ENCODE data around the gene THRSP. TPM values are rescaled to one million over a fixed set of nuclear protein-coding genes. Genes with fewer than 3 reads are reported as not detected.

Gene THRSP
- total and polyA plus RNA-seq, 2 donors (not counting 1 experiment from before 2014, with no cell fraction given), result not detected

- peaks cover 2% of the 10 kb centered on the region for H3K4me1 Mint-ChIP-seq
- H3K27me3 ChIP-seq (replicated peaks in 1 of 4; ENCODE audit: control extremely low read depth in 1 of 4, control insufficient read depth in 3 of 4, insufficient read depth in 4 of 4, low read length in 3 of 4), result no peaks in the 10 kb centered on the region
- ChIA-PET CTCF (interaction anchor here (1.8 kb wide), 1 partner anchor 12 kb away, joined by 7 read pairs; no protein-coding TSS in a partner anchor), POLR2A (no interaction called here)
- H3K27ac Mint-ChIP-seq, result no peak overlapping the region
- H3K9ac ChIP-seq (ENCODE audit: low read length), result no peak overlapping the region
- DNase-seq (no peak), ATAC-seq (ENCODE audit: low read depth) (no peak)
- 87% methylated on average over 7 of the region's 10 CpGs for WGBS (ENCODE audit: insufficient coverage)
- no peaks in the 10 kb centered on the region for H3K27me3 Mint-ChIP-seq
- H3K4me3 ChIP-seq (ENCODE audit: control extremely low read depth in 1 of 5, extremely low read depth in 1 of 5, insufficient read depth in 1 of 5, low read depth in 2 of 5, low read length in 4 of 5), result no peak overlapping the region
- H3K4me3 Mint-ChIP-seq, result no peak overlapping the region
- H3K9me3 ChIP-seq (ENCODE audit: control extremely low read depth in 1 of 3, control insufficient read depth in 2 of 3, insufficient read depth in 1 of 3, low read length in 2 of 3), result no peaks in the 10 kb centered on the region
- intact Hi-C loops (cut with micrococcal nuclease), result no loop called here
- H3K27ac ChIP-seq (ENCODE audit: low read length in 2 of 2), result no peak overlapping the region
- H3K4me2 ChIP-seq (replicated peaks; ENCODE audit: low read depth, low read length, poor library complexity, severe bottlenecking), result no peak overlapping the region
- H3K36me3 ChIP-seq (replicated peaks in 1 of 2; ENCODE audit: control extremely low read depth in 1 of 2, control insufficient read depth in 1 of 2, extremely low read depth in 1 of 2, insufficient read depth in 2 of 2, low read length in 1 of 2), result no peaks in the 10 kb centered on the region
- no peaks in the 10 kb centered on the region for H3K4me1 ChIP-seq (ENCODE audit: control insufficient read depth in 2 of 2, insufficient read depth in 2 of 2, low read length in 2 of 2)
- H2AFZ ChIP-seq (ENCODE audit: insufficient read depth, low read depth, low read length, poor library complexity, severe bottlenecking), result no peak overlapping the region
- TF ChIP-seq CTCF (IDR thresholded peaks at IDR 0.05) (no peak), EZH2 (IDR thresholded peaks at IDR 0.05; ENCODE audit: borderline replicate concordance, insufficient read depth, low read depth, low read length, poor library complexity, severe bottlenecking) (no peak)
- no peaks in the 10 kb centered on the region for H4K20me1 ChIP-seq (ENCODE audit: control insufficient read depth, insufficient read depth, low read length, poor library complexity, severe bottlenecking)
- H3K9me3 Mint-ChIP-seq (ENCODE audit: insufficient read depth), result no peaks in the 10 kb centered on the region
- H3K79me2 ChIP-seq (ENCODE audit: control insufficient read depth, insufficient read depth, low read length), result no peaks in the 10 kb centered on the region
Measured at GRCh38 chr11:78034623-78035022, 29.0 kb upstream of the THRSP start.

- Histone ChIP-seq H3K9me3 (ENCODE audit: control extremely low read depth in 1 of 3, control insufficient read depth in 2 of 3, insufficient read depth in 1 of 3, low read length in 2 of 3) (no peaks in the 10 kb centered on the region), H3K36me3 (replicated peaks in 1 of 2; ENCODE audit: control extremely low read depth in 1 of 2, control insufficient read depth in 1 of 2, extremely low read depth in 1 of 2, insufficient read depth in 2 of 2, low read length in 1 of 2) (no peaks in the 10 kb centered on the region), H3K4me1 (ENCODE audit: control insufficient read depth in 2 of 2, insufficient read depth in 2 of 2, low read length in 2 of 2) (peaks cover 5 to 6% of the 10 kb centered on the region in 2 donors), H3K79me2 (ENCODE audit: control insufficient read depth, insufficient read depth, low read length) (no peaks in the 10 kb centered on the region), H3K27me3 (replicated peaks in 1 of 4; ENCODE audit: control extremely low read depth in 1 of 4, control insufficient read depth in 3 of 4, insufficient read depth in 4 of 4, low read length in 3 of 4) (no peaks in the 10 kb centered on the region), H3K9ac (ENCODE audit: low read length) (no peak overlapping the region), H3K4me3 (ENCODE audit: control extremely low read depth in 1 of 5, extremely low read depth in 1 of 5, insufficient read depth in 1 of 5, low read depth in 2 of 5, low read length in 4 of 5) (no peak overlapping the region), H4K20me1 (ENCODE audit: control insufficient read depth, insufficient read depth, low read length, poor library complexity, severe bottlenecking) (no peaks in the 10 kb centered on the region), H3K27ac (ENCODE audit: low read length in 2 of 2) (no peak overlapping the region), H3K4me2 (replicated peaks; ENCODE audit: low read depth, low read length, poor library complexity, severe bottlenecking) (no peak overlapping the region), H2AFZ (ENCODE audit: insufficient read depth, low read depth, low read length, poor library complexity, severe bottlenecking) (no peak overlapping the region)
- ChIA-PET POLR2A (no interaction called here), CTCF (interaction anchor here (1.3 to 1.8 kb wide), 2 partner anchors 10 kb away, joined by 4 to 7 read pairs; no protein-coding TSS in a partner anchor)
- DNase-seq (no peak), ATAC-seq (ENCODE audit: low read depth) (no peak)
- no peak for TF ChIP-seq CTCF (IDR thresholded peaks at IDR 0.05)
- no peak for TF ChIP-seq EZH2 (IDR thresholded peaks at IDR 0.05; ENCODE audit: borderline replicate concordance, insufficient read depth, low read depth, low read length, poor library complexity, severe bottlenecking)
- H3K27ac Mint-ChIP-seq, result no peak overlapping the region
- no peaks in the 10 kb centered on the region for H3K27me3 Mint-ChIP-seq
- intact Hi-C loops (cut with micrococcal nuclease), result no loop called here
- WGBS (ENCODE audit: insufficient coverage), result 83% methylated on average over 1 of the region's 3 CpGs
- no peak overlapping the region for H3K4me3 Mint-ChIP-seq
- H3K4me1 Mint-ChIP-seq, result peaks cover 10% of the 10 kb centered on the region
- no peaks in the 10 kb centered on the region for H3K9me3 Mint-ChIP-seq (ENCODE audit: insufficient read depth)
Measured at GRCh38 chr11:78036313-78036712, 27.3 kb upstream of the THRSP start.
